SW480 (cell line): ENCODE data around the gene CXCR5.
"Not testable (repeated sequence)": the region's sequence is repeated elsewhere in the genome, so short reads cannot be mapped to it uniquely, and the experiment has no call there.

ENCODE experiments used
- DNase-seq: peaks from one replicate; pipeline ENCODE4 v3.0.0-alpha.2; 2016; ENCODE audit warnings: low spot score

The CXCR5 gene, protein sequence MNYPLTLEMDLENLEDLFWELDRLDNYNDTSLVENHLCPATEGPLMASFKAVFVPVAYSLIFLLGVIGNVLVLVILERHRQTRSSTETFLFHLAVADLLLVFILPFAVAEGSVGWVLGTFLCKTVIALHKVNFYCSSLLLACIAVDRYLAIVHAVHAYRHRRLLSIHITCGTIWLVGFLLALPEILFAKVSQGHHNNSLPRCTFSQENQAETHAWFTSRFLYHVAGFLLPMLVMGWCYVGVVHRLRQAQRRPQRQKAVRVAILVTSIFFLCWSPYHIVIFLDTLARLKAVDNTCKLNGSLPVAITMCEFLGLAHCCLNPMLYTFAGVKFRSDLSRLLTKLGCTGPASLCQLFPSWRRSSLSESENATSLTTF

DNA sequence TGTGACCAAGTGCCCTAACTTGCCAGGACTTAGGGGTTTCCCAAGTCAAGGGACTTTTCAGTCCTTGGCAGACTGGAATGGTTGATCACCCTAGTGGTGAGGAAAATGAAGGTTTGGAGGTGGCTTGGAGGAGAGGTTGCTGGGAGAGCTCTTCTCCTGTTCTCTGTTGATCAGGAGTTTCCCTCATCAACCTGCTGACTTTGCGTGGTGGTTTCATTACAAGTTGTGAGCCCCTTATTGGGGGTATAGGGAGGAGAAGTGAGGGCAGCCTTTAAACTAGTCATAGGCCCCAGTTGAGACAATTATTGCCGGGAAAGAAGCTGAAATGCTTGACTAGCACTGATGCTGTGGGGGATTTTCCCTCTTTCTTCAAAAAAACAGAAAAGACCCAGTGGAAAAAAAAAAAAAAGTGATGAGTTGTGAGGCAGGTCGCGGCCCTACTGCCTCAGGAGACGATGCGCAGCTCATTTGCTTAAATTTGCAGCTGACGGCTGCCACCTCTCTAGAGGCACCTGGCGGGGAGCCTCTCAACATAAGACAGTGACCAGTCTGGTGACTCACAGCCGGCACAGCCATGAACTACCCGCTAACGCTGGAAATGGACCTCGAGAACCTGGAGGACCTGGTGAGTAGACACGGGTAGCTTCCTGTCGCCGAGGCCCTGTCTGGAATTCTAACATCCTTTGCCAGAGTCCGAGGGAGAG lies at the start of gene CXCR5:
Gene CXCR5, plus strand, starts transcription at position 525 of the 704 bp plus-strand sequence. Its CDS starts 50 bp downstream, at position 575.
- DNase-seq, result no peak

DNA sequence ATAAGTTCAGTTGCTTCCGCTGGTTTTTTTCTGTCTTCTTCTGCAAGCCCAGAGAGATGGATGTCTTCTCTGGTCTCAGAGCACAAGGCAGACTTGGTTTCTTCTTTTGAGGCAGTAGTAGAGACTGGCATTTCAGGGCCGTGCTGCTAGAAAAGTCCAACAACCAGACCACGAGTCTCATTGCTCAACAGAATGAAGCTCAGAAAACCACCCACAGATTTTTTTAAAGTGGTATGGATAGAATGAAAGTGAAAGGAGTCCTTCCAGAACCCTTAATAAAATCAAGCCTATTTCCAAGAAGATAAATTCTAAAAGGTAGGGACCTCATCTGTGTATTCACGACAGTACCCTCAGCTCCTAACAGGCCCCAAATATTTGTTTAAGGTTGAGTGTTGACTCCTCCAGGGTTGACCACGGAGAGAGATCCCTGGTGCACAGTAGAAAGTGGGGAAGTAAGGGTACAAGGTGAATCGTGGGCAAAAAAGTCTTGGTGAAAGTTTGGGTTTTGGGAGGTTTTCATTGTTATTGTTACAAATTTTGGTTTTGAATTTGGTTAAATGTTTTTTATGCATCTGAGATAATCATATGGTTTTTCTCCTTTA lies 49.2 kb upstream of the CXCR5 start:
- DNase-seq, result no peak

DNA sequence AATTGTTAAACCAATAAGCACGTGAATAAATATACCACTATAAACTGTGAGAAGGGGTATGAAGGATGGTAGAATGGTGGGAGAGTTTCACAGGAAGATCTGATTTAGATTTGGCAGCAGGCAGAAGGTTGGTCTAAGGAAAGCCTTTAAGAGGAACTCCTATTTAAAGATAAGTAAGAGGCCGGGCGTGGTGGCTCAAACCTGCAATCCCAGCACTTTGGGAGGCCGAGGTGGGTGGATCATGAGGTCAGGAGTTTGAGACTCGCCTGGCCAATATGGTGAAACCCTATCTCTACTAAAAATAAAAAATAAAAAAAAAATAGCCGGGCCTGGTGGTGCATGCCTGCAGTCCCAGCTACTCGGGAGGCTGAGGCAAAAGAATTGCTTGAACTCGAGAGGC lies 45.8 kb upstream of the CXCR5 start:
- DNase-seq, result no peak

DNA sequence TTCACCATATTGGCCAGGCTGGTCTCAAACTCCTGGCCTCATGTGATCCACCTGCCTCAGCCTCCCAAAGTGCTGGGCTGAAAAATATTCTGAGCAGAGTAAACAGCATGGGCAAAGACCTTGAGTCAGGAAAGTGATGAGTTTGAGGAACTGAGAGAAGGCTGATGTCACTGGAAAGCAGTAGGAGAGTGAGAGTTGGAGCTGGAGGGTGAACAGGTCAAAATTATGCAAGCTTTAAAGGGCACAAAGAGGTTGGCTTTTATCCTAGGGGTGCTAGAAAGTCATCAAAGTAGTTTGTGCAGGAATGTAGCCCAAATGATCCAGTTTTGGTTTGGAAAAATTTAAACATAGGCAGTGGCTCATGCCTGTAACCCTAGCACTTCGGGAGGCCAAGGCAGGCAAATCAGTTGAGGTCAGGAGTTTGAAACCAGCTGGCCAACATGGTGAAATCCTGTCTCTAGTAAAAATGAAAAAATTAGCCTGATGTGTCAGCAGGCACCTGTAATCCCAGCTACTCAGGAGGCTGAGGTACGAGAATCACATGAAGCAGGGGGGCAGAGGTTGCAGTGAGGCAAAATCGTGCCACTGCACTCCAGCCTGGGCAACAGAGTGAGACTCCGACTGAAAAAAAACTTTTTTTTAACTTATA lies 44.7 kb upstream of the CXCR5 start:
- DNase-seq, result no peak

DNA sequence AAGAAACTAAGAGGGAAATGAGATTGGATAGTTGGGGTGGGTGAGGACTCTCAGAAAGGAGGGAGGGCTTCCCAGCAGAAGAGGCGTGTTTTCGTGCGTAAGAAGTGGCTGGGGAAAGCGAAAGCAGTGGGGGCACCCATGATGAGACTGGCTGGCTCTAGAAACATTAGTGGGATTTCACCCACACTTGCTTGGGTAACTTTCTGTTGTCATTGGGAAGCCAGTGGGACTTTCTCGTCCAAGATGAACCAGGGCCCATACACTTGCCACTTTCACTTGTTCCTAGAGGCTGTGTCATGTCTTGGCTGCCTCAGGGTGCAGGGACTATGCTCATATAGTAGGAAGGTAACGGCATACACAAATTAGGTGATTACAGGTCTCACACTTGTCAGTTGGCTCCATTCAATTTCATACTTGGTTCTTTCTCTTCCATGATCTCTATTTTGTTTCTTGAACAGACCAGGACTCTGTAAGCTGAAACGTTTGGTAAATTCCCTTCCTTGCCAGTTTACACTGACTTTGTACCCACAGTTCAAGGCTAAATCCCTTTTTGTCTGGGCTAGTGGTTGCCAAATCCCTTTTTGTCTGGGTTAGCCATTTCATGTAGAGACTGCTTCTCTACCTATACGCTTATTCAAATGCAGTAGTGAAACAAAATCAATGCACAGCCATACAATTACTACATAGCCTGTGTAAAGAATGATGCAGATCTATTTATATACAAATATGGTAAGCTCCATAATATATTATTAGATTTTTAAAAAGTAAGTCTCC lies 42.0 kb upstream of the CXCR5 start:
- no peak for DNase-seq

DNA sequence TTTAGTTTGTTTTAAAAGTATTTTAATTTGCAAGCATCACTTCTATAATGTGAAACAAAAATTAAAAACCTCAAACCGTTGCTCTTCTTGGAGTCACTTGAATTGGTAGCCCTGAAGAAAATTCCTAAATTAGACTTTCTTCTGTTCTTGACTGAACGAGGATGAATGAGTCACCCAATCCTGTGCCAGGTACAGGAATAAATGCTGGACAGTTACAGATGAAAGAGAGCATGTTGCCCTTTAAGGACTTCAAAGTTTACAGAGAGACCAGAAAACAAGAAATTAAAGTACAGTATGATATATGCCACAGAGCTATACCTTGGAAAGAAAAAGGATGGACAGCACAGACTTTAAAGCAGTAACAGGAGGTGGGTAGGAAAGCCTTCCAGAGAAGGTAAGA lies 41.3 kb upstream of the CXCR5 start:
- DNase-seq, result peak; percentile 37

DNA sequence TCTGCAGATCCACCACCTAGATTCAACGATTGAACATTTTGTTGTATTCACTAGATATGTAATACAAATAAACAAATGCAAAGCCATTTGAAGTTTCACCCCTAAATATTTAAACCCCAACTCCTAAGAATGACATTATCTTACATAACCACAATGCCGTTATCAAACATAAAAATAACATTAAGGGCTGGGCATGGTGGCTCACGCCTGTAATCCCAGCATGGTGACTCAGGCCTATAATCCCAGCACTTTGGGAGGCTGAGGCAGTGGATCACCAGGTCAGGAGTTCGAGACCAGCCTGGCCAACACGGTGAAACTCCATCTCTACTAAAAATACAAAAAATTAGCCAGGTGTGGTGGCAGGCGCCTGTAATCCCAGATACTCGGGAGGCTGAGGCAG lies 40.8 kb upstream of the CXCR5 start:
- not testable (repeated sequence) for DNase-seq

DNA sequence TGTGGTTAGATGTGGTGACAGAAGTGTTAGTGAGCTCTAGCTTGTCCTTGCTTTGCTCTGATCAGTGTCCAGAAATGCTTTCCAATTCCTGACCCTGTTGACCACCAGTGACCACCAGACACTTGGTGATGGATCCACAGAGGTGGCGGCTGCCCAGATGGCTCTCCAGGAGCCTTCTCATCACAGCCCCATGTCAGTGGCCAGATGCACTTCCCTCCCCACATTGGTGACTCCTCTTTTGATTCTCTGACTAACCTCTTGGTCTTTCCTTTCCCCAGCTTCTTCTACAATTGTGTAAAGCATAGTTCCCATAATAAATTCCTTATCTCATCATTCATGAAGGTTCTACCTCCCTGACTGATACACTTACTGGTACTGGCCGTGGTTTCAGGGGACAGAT lies 40.1 kb upstream of the CXCR5 start:
- no peak for DNase-seq

DNA sequence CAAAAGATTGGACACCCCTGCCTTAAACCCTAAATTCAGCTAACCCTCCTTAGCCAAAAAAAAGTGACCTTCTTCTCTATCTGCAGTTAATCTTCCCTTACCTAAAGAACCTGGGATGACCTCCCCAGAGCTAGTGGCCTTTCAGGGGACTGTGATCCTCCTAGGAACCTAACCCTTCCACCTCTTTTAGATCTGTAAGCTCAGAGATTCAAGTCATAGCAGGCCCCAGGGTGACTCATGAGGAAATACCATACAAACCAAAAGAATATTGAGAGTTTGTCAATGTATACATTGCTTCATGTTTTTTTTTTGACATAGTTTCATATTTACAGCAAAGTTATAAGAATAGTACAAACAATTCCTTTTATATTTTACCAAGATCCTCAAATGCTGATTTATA lies 38.3 kb upstream of the CXCR5 start:
- DNase-seq, result peak; percentile 55

DNA sequence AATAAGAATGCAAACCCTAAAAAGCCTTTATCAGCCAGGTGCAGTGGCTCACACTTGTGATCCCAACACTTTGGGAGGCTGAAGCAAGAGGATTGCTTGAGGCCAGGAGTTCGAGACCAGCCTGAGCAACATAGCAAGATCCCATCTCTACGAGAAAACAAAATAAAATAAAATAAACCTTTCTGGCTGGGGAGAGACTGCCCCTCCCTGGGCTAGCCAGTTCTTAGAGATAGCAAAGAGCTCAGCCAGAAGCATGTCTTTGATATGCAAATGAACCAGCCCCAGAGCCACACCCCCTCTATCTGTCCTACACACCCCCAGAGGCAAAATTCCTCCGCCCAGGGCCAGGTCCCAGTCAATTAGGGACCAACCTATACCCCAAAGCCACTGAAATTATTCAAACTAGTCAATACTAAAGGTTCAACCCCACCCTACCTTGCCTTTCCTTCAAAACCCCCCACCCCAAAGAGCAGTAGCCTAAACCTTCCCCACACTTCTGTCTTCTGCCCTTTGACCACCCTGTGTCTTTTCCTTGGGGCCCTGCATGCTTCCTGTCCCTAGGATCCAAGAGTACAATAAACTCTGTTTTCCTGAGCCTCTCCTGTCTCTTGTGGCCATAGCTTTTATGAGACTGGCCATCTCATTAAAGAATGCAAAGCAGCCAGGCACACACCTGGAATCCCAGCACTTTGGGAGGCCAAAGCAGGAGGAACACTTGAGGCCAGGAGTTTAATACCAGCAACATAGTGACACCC lies 37.3 kb upstream of the CXCR5 start:
- DNase-seq, result peak; percentile 42

DNA sequence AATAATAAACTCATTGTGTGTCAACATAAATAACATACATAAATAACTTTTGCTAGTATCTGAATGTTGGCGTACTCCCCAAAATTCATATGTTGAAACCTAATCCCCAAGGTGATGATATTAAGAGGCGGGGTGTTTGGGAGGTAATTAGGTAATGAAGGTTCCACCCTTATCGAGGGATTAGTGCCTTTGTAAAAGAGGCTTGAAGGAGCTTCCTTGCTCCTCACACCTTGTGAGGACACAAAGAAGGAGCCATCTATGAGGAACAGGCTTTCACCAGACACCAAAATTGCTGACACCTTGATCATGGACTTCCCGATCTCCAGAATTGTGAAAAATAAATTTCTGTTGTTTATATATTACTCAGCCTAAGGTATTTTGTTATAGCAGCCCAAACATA lies 33.9 kb upstream of the CXCR5 start:
- DNase-seq, result no peak

DNA sequence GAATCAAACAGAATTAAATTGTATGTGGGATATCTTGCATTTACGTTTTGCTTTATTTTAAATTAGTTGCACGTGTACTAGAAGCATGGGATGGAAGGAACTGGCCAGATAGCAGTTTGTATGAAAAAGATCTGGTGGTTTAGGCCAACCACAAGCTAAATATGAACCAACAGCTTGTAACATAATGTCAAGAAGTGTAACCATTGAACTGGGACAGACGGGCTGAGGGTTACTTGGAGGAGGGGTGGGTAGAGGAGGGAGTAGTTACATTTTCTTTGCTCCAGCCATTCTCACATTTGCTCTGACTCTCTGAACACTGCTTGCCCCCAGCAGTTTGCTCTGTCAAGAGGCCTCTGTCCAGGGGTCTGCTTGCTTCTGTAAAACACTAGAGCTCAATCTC lies 31.7 kb upstream of the CXCR5 start:
- DNase-seq, result no peak

DNA sequence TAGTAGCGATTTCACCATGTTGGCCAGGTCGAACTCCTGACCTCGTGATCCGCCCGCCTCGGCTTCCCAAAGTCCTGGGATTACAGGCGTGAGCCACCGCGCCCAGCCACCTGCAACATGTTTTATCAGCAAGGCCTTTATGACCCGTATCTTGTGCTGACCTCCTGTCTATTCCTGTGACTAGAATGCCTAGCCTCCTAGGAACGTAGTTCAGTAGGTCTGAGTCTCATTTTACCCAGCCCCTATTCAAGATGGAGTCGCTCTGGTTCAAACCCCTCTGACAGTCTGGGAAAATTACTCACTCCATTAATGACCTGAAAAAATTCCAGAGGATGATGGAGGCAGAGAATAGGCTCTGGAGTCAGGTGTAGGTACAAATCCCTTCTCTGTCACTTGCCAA lies 30.0 kb upstream of the CXCR5 start:
- no peak for DNase-seq

DNA sequence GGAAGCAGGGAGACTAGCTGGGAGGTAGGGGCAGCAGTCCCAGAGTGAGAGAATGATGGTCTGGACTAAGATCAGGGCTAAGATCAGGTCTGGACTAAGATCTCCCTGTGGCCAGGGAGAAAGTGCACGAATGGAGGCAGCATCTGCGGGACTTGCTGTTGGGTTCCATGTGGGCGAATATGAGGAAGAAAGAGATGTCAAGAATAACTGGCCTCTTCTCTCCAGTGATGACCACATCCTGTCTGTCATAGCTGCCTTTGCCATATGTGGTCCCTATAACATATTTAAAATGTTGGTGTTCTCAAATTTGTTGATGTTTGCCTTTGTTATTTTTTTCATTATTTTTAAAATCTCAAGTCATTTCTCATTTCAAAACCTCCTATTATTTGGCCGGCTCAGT lies 27.4 kb upstream of the CXCR5 start:
- DNase-seq, result no peak

DNA sequence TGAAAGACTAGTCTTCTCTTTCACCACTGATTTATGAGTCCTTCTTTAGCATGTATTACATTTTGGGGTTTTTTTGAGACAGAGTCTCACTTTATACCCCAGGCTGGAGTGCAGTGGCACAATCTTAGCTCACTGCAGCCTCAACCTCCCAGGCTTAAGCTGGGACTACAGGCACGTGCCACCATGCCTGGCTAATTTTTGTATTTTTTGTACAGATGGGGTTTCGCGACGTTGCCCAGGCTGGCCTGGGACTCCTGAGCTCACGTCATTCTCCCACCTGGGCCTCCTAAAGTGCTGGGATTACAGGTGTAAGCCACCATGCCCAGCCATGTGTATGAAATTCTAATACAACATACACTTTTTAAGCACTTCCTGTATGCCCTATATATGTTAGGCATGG lies 26.3 kb upstream of the CXCR5 start:
- DNase-seq, result no peak

DNA sequence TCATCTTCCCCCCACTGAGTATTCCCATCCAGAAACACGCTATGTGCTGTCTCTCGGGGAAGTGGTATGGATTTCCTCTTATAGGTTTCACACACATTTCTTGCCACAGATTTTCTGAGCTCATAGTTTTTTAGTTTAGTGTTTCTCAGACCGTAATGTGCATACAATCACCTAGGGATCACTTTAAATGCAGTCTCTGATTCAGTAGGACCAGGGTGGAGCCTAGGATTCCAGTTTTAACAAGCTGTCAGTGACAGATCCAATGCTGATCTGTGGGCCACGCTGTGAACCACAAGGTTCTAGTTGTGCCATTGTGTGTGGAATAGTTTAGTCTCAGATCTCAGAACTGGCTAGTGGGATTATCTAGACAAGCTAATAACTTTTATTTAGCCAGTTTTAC lies 23.7 kb upstream of the CXCR5 start:
- DNase-seq, result no peak

DNA sequence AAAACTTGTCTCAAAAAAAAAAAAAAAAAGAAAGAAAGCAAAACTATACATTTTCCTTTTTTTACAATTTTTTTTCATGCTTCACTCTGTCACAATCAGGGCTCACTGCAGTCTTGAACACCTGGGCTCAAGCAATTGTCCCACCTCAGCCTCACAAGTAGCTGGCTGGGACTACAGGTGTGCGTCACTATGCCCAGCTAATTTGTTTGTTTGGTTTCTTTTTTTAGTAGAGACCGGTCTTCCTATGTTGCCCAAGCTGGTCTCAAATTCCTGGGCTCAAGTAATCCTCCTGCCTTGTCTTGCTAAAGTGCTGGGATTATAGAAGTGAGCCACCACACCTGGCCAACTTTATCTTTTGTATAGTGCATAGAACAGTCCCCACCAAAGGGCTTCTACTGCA lies 15.0 kb upstream of the CXCR5 start:
- no peak for DNase-seq

DNA sequence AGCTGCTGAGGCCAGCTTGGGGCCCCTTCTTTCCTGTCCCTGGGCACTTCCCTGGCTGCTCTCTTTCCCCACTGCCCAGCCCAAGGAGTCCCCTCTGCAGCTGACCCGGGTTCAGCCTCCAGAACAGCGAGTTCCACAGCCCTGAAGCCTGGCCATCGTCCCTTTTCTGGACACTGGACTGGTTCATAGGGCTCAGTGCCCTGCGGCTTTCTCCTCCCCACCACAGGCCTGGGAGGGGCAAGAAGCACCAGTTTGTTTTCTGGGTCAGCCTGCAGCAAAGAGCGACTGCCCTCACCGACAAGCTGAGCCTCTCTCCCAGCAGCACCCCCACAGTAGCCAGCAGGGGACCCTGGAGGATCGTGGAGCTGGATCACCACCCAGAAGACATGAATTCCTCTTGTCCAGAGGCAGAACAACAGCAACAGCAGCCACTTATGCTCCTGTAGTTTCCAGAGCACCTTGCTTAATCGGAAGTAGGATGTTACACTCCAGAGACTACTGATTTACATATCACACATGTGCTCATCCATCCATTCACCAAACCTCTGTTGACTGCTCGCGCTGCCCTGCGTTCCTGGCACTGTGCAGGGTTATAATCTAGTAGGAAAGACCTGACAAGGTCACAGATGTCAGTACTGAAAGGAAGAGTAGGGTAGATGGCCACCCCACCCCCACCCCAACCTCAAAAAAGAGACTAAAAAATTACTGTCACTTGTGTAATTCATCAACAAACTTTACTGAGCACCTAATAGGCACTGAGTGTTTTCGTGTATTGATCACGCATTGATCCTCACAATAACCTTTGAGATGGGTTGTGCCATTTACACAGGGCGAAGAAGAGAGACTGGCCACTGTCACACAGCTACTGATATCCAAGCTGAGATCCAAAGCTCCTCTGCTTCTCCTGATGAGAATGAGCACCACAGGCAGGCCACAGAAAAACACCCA lies 13.0 kb upstream of the CXCR5 start:
- no peak for DNase-seq

DNA sequence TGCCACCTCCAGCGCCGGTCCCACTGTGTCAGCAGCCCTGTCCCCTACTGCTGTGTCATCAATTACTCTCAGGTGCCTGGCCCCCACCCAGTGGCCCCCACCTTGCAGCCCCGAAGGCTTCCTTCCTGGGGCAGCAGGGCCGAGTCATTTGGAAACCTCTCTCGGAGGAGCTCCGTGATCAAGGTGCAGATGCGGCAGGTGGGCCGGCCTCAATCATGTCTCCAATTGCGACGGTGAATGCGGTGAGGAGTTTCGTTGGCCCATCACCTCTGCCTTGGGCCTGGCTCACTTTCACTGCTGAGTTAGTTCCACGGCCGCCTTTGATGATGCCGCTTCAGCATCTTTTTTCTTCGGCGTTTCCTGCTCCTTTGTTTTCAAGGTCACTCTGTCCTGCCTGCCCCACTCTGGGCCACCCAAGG lies 11.3 kb upstream of the CXCR5 start:
- DNase-seq, result no peak

DNA sequence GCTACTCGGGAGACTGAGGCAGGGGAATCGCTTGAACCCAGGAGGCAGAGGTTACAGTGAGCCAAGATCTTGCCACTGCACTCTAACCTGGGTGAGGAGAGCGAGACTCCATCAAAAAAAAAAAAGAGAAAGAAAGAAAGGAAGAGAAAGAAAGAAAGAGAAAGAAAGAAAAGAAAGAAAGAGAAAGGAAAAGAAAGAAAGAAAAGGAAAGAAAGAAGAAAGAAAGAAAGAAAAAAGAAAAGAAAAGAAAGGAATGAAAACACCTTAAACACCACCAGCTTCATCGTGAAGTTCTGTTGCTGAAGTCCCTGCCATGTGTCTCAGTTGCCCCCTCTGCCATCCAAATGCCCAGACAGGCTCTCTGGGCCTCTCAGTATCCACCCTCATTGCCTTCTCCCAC lies 9.9 kb upstream of the CXCR5 start:
- DNase-seq, result no peak
